ENCODE data around the gene TSPAN5. TPM values are rescaled to one million over a fixed set of nuclear protein-coding genes. Genes with fewer than 3 reads are reported as not detected.

Gene TSPAN5
- total and polyA plus RNA-seq, 9 of the 15 experiments (the other 6 are each of a cell fraction or from before 2014, with no cell fraction given), result 0.58 to 6.6 (median 0.73) TPM

- H3K79me2 ChIP-seq (ENCODE audit: control insufficient read depth, insufficient read depth, low read length), result no peaks in the 10 kb centered on the region
- no peaks in the 10 kb centered on the region for H3K4me1 ChIP-seq (replicated peaks in 1 of 2; ENCODE audit: control insufficient read depth in 2 of 2, insufficient read depth in 2 of 2, low read length in 2 of 2)
- in situ Hi-C loops (cut with MboI), result no loop called here
- ATAC-seq, result no peak
- no peak overlapping the region for H3K9ac ChIP-seq (ENCODE audit: insufficient read depth in 1 of 2, low read depth in 2 of 2, low read length in 2 of 2)
- no peaks in the 10 kb centered on the region for H3K36me3 ChIP-seq (ENCODE audit: control insufficient read depth, insufficient read depth, low read length)
- H4K20me1 ChIP-seq (replicated peaks; ENCODE audit: control insufficient read depth, insufficient read depth, low read length), result no peaks in the 10 kb centered on the region
- TF ChIP-seq NFE2L1 (tag; IDR thresholded peaks at IDR 0.05; ENCODE audit: borderline replicate concordance, low read depth) (no peak), EP300 (IDR thresholded peaks at IDR 0.05; ENCODE audit: low read length) (no peak), ZNF217 (CRISPR knock-in tag; IDR thresholded peaks at IDR 0.05) (no peak), TGIF2 (CRISPR knock-in tag; IDR thresholded peaks at IDR 0.05) (no peak)
- BruUV-seq (replicated peaks), result no TSS peak
- CTCF ChIA-PET (ENCODE audit: low intra/inter-chr PET ratio), result no interaction called here
- H3K4me2 ChIP-seq (ENCODE audit: insufficient read depth, low read length), result no peak overlapping the region
- POLR2A ChIA-PET, result interaction anchor here (0.6 to 1.3 kb wide), 2 partner anchors 15 to 28 kb away, joined by 3 to 5 read pairs; no protein-coding TSS in a partner anchor
- DNase-seq (ENCODE audit: extremely low read depth in 1 of 4, low spot score in 3 of 4), result no peak
- no peaks in the 10 kb centered on the region for H3K9me1 ChIP-seq (ENCODE audit: control insufficient read depth, insufficient read depth, low read length)
- 8% methylated on average over 3 of the region's 3 CpGs for WGBS (ENCODE audit: insufficient coverage, low coverage, missing lambda C conversion rate)
- peaks cover 4 to 22% of the 10 kb centered on the region in 2 experiments; a peak in 3 of 5 replicates for H3K27me3 ChIP-seq (ENCODE audit: control insufficient read depth in 2 of 2, insufficient read depth in 2 of 2, low read length in 2 of 2)
- H2AFZ ChIP-seq (ENCODE audit: low read depth, low read length), result no peak overlapping the region
- no peak for FAIRE-seq
- no peak overlapping the region for H3K27ac ChIP-seq (ENCODE audit: extremely low read depth, low read depth, low read length)
- intact Hi-C loops (cut with micrococcal nuclease), result no loop called here
- H3K4me3 ChIP-seq, result no peak overlapping the region
- no peaks in the 10 kb centered on the region for H3K9me3 ChIP-seq (replicated peaks; ENCODE audit: control insufficient read depth, insufficient read depth, low read depth, low read length)
Measured at GRCh38 chr4:98544818-98545414, 113.5 kb downstream of the TSPAN5 start.

- H3K9ac ChIP-seq (ENCODE audit: insufficient read depth in 1 of 2, low read depth in 2 of 2, low read length in 2 of 2), result no peak overlapping the region
- in situ Hi-C loops (cut with MboI) (no loop called here), intact Hi-C loops (cut with micrococcal nuclease) (no loop called here)
- no peaks in the 10 kb centered on the region for H3K4me1 ChIP-seq (replicated peaks in 1 of 2; ENCODE audit: control insufficient read depth in 2 of 2, insufficient read depth in 2 of 2, low read length in 2 of 2)
- DNase-seq (ENCODE audit: extremely low read depth in 1 of 4, low spot score in 3 of 4) (no peak), FAIRE-seq (no peak), ATAC-seq (no peak)
- H2AFZ ChIP-seq (ENCODE audit: low read depth, low read length), result no peak overlapping the region
- POLR2A ChIA-PET, result interaction anchor here (1.3 kb wide), 1 partner anchor 16 kb away, joined by 5 read pairs; no protein-coding TSS in a partner anchor
- H3K79me2 ChIP-seq (ENCODE audit: control insufficient read depth, insufficient read depth, low read length), result no peaks in the 10 kb centered on the region
- H3K4me3 ChIP-seq, result no peak overlapping the region
- BruUV-seq (replicated peaks), result no TSS peak
- TF ChIP-seq ZC3H4 (CRISPR knock-in tag; IDR thresholded peaks at IDR 0.05; ENCODE audit: borderline replicate concordance) (no peak), PRPF4 (IDR thresholded peaks at IDR 0.05; ENCODE audit: insufficient read depth, low read depth, low read length, poor library complexity, severe bottlenecking) (no peak), GABPA (tag; conservative IDR thresholded peaks at IDR 0.05; ENCODE audit: low read depth) (no peak), ZHX1 (conservative IDR thresholded peaks at IDR 0.05; ENCODE audit: low read length) (no peak), PHB (CRISPR knock-in tag; IDR thresholded peaks at IDR 0.05) (no peak), ZEB2 (IDR thresholded peaks at IDR 0.05) (no peak), NR2C2 (CRISPR knock-in tag; IDR thresholded peaks at IDR 0.05) (no peak), NR2C2 (tag; IDR thresholded peaks at IDR 0.05) (no peak)
- no peak overlapping the region for H3K4me2 ChIP-seq (ENCODE audit: insufficient read depth, low read length)
- CTCF ChIA-PET (ENCODE audit: low intra/inter-chr PET ratio), result no interaction called here
- H3K27me3 ChIP-seq (ENCODE audit: control insufficient read depth in 2 of 2, insufficient read depth in 2 of 2, low read length in 2 of 2), result peaks cover 8 to 26% of the 10 kb centered on the region in 2 experiments; a peak in 3 of 5 replicates
- H3K27ac ChIP-seq (ENCODE audit: extremely low read depth, low read depth, low read length), result no peak overlapping the region
- H3K9me3 ChIP-seq (replicated peaks; ENCODE audit: control insufficient read depth, insufficient read depth, low read depth, low read length), result no peaks in the 10 kb centered on the region
- H3K36me3 ChIP-seq (ENCODE audit: control insufficient read depth, insufficient read depth, low read length), result no peaks in the 10 kb centered on the region
- no peaks in the 10 kb centered on the region for H4K20me1 ChIP-seq (replicated peaks; ENCODE audit: control insufficient read depth, insufficient read depth, low read length)
- no peaks in the 10 kb centered on the region for H3K9me1 ChIP-seq (ENCODE audit: control insufficient read depth, insufficient read depth, low read length)
- WGBS (ENCODE audit: insufficient coverage, low coverage, missing lambda C conversion rate), result 21% methylated on average over 5 of the region's 5 CpGs
Measured at GRCh38 chr4:98544141-98544817, 114.1 kb downstream of the TSPAN5 start.

Measured in K562 (cell line).